B cell (primary cell): ENCODE data around the gene ADGRD1. TPM values are rescaled to one million over a fixed set of nuclear protein-coding genes. Genes with fewer than 3 reads are reported as not detected.

Source experiments
- ATAC-seq: fragments of 200-7000 bp; cut with Tn5 transposase; one replicate; pipeline ENCODE4 v1.10.0; 2021; ENCODE audit warnings: low read depth, mild to moderate bottlenecking, moderate number of reproducible peaks, moderate library complexity
- CTCF ChIA-PET: fragments of 350-600 bp; sonication (Branson Sonifier 250); formaldehyde crosslinking; loops from one replicate; lab custom pipeline; 2021; ENCODE audit warnings: antibody characterized with exemption, inconsistent platforms; lab: Charles Lee
- POLR2A ChIA-PET: fragments of 350-600 bp; sonication (Branson Sonifier 250); formaldehyde crosslinking; loops from one replicate; lab custom pipeline; 2021; ENCODE audit warnings: antibody characterized with exemption; lab: Charles Lee
- DNase-seq: peaks from one replicate; pipeline ENCODE4 v3.0.0; 2013
- H2AFZ ChIP-seq: 2 replicates; pipeline ENCODE4 v1.6.1; 2012; ENCODE audit warnings: mild to moderate bottlenecking, low read depth, low read length; ENCODE audit not compliant: insufficient read depth, poor library complexity, severe bottlenecking
- H3K27ac ChIP-seq, 2 donors: 1 replicate in 1 of 2; 2 replicates in 1 of 2; pipeline ENCODE4 v1.5.1; 2012 to 2013; ENCODE audit warnings: low read length in 2 of 2, mild to moderate bottlenecking in 2 of 2, moderate library complexity in 1 of 2
- H3K27me3 ChIP-seq, 4 experiments: fragments of 200-600 bp in 1 of 4; sonication (generic) in 1 of 4; replicated peaks in 1 of 4; 1 replicate in 2 of 4; 2 replicates in 2 of 4; pipeline versions ENCODE4 v1.6.1 to v1.7.0; 2013 to 2016; ENCODE audit warnings: low read length in 3 of 4, mild to moderate bottlenecking in 2 of 4, mixed read lengths in 1 of 4, moderate library complexity in 1 of 4; ENCODE audit not compliant: insufficient read depth in 4 of 4, control insufficient read depth in 3 of 4; ENCODE audit errors: control extremely low read depth in 1 of 4
- H3K36me3 ChIP-seq, 2 experiments: replicated peaks in 1 of 2; 1 replicate in 1 of 2; 2 replicates in 1 of 2; pipeline versions ENCODE4 v1.6.1 to v1.7.1; 2013; ENCODE audit warnings: low read length in 1 of 2; ENCODE audit not compliant: insufficient read depth in 2 of 2, control insufficient read depth in 1 of 2; ENCODE audit errors: control extremely low read depth in 1 of 2, extremely low read depth in 1 of 2
- H3K4me1 ChIP-seq, 2 donors: fragments of 200-600 bp in 1 of 2; sonication (generic) in 1 of 2; 1 replicate in 1 of 2; 2 replicates in 1 of 2; pipeline versions ENCODE4 v1.5.1 to v1.6.1; 2013 to 2017; ENCODE audit warnings: low read length in 2 of 2; ENCODE audit not compliant: control insufficient read depth in 2 of 2, insufficient read depth in 2 of 2
- H3K4me2 ChIP-seq: replicated peaks from 2 replicates; pipeline ENCODE3; 2012; ENCODE audit warnings: mild to moderate bottlenecking, low read depth, low read length; ENCODE audit not compliant: poor library complexity, severe bottlenecking
- H3K4me3 ChIP-seq, 5 experiments: fragments of 200-600 bp in 1 of 5; sonication (generic) in 1 of 5; 1 replicate in 3 of 5; 2 replicates in 2 of 5; pipeline versions ENCODE4 v1.5.1 to v1.7.0; 2011 to 2016; ENCODE audit warnings: low read length in 4 of 5, mild to moderate bottlenecking in 4 of 5, low read depth in 2 of 5, control low read depth in 1 of 5, moderate library complexity in 1 of 5; ENCODE audit not compliant: insufficient read depth in 1 of 5; ENCODE audit errors: control extremely low read depth in 1 of 5, extremely low read depth in 1 of 5
- H3K79me2 ChIP-seq: fragments of 200-600 bp; sonication (generic); one replicate; pipeline ENCODE4 v1.6.0; 2016; ENCODE audit warnings: low read length; ENCODE audit not compliant: control insufficient read depth, insufficient read depth
- H3K9ac ChIP-seq: fragments of 200-600 bp; sonication (generic); 2 replicates; pipeline ENCODE4 v1.6.1; 2017; ENCODE audit warnings: mild to moderate bottlenecking, low read length, moderate library complexity
- H3K9me3 ChIP-seq, 3 donors: one replicate each; pipeline versions ENCODE4 v1.6.1 to v1.7.1; 2013; ENCODE audit warnings: low read length in 2 of 3; ENCODE audit not compliant: control insufficient read depth in 2 of 3, insufficient read depth in 1 of 3; ENCODE audit errors: control extremely low read depth in 1 of 3
- H4K20me1 ChIP-seq: 2 replicates; pipeline ENCODE4 v1.6.0; 2012; ENCODE audit warnings: mild to moderate bottlenecking, low read length; ENCODE audit not compliant: insufficient read depth, control insufficient read depth, poor library complexity, severe bottlenecking
- H3K27ac Mint-ChIP-seq: one replicate; pipeline ENCODE4 v1.8.0; 2021; ENCODE audit warnings: mixed read lengths
- H3K27me3 Mint-ChIP-seq: one replicate; pipeline ENCODE4 v1.8.0; 2021; ENCODE audit warnings: mixed read lengths
- H3K4me1 Mint-ChIP-seq: one replicate; pipeline ENCODE4 v1.8.0; 2021; ENCODE audit warnings: mixed read lengths
- H3K4me3 Mint-ChIP-seq: one replicate; pipeline ENCODE4 v1.8.0; 2021; ENCODE audit warnings: mixed read lengths
- H3K9me3 Mint-ChIP-seq: one replicate; pipeline ENCODE4 v1.8.0; 2022; ENCODE audit warnings: mixed read lengths; ENCODE audit not compliant: insufficient read depth
- CTCF ChIP-seq: fragments of 200-600 bp; IDR thresholded peaks from one replicate; pipeline ENCODE4 v1.8.0; 2022; ENCODE audit warnings: antibody characterized with exemption, mild to moderate bottlenecking
- EZH2 ChIP-seq: IDR thresholded peaks from 2 replicates; pipeline ENCODE4 v1.6.1; 2012; ENCODE audit warnings: borderline replicate concordance, low read depth, mild to moderate bottlenecking, moderate library complexity, low read length; ENCODE audit not compliant: insufficient read depth, poor library complexity, severe bottlenecking
- WGBS: methylation state at CpG from one replicate; pipeline ENCODE4 v1.1.5; 2013; ENCODE audit warnings: missing lambda C conversion rate; ENCODE audit not compliant: insufficient coverage; 5-methylcytosine and 5-hydroxymethylcytosine counted together
- intact Hi-C: fragments of 100-400 bp; cut with micrococcal nuclease; formaldehyde crosslinking; loops from one replicate; pipeline ENCODE4 v1.10.0; 2022
- polyA plus RNA-seq: library from polyadenylated mRNA; depleted of rRNA; stranded (reverse); fragments of >200 nt; gene quantifications from 2 replicates; pipeline ENCODE4 v1.2.3, GENCODE V29; 2012
- total RNA-seq, 2 donors: library from RNA; stranded (reverse); fragments of 120-200 nt in 1 of 2; gene quantifications; 1 replicate in 1 of 2; 2 replicates in 1 of 2; pipeline versions ENCODE4 v1.2.3 to v1.2.4, GENCODE V29; 2013 to 2022

Gene ADGRD1
- total and polyA plus RNA-seq, 2 donors (not counting 1 experiment from before 2014, with no cell fraction given), result 1.1 to 2.2 TPM

GRCh38 chr12:131176266-131176665, 222.6 kb downstream of the ADGRD1 start:
- Histone ChIP-seq H3K27ac (no peak overlapping the region), H2AFZ (no peak overlapping the region), H3K4me2 (no peak overlapping the region), H3K4me1 (no peaks in the 10 kb centered on the region), H3K36me3 (no peaks in the 10 kb centered on the region), H3K27me3 (peaks cover 0 to 4% (median 0%) of the 10 kb centered on the region in 4 experiments), H4K20me1 (no peaks in the 10 kb centered on the region), H3K4me3 (no peak overlapping the region), H3K9me3 (peaks cover 1 to 31% (median 12%) of the 10 kb centered on the region in 3 donors), H3K79me2 (no peaks in the 10 kb centered on the region), H3K9ac (no peak overlapping the region)
- ATAC-seq, result no peak
- intact Hi-C loops, result no loop called here
- ChIA-PET CTCF (no interaction called here), POLR2A (no interaction called here)
- Mint-ChIP-seq H3K27me3 (no peaks in the 10 kb centered on the region), H3K4me1 (no peaks in the 10 kb centered on the region), H3K4me3 (no peak overlapping the region), H3K27ac (no peak overlapping the region), H3K9me3 (peaks cover 17% of the 10 kb centered on the region)
- no peak for TF ChIP-seq EZH2
- TF ChIP-seq CTCF, result no peak
- no peak for DNase-seq

GRCh38 chr12:131176926-131177325, 223.2 kb downstream of the ADGRD1 start:
- no peak overlapping the region for H3K4me2 ChIP-seq
- H3K79me2 ChIP-seq, result no peaks in the 10 kb centered on the region
- Mint-ChIP-seq H3K9me3 (peaks cover 17% of the 10 kb centered on the region), H3K4me3 (no peak overlapping the region), H3K27ac (no peak overlapping the region), H3K4me1 (no peaks in the 10 kb centered on the region), H3K27me3 (no peaks in the 10 kb centered on the region)
- H3K4me3 ChIP-seq, result no peak overlapping the region
- no peak for DNase-seq
- H3K9ac ChIP-seq, result no peak overlapping the region
- no peaks in the 10 kb centered on the region for H3K36me3 ChIP-seq
- WGBS, result 73% methylated on average over 1 of the region's 1 CpG
- no peaks in the 10 kb centered on the region for H4K20me1 ChIP-seq
- ATAC-seq, result no peak
- ChIA-PET POLR2A (no interaction called here), CTCF (no interaction called here)
- no peak overlapping the region for H3K27ac ChIP-seq
- H3K4me1 ChIP-seq, result no peaks in the 10 kb centered on the region
- peaks cover 1 to 31% (median 12%) of the 10 kb centered on the region in 3 donors for H3K9me3 ChIP-seq
- H2AFZ ChIP-seq, result no peak overlapping the region
- H3K27me3 ChIP-seq, result peaks cover 0 to 4% (median 0%) of the 10 kb centered on the region in 4 experiments
- no peak for TF ChIP-seq EZH2
- TF ChIP-seq CTCF, result no peak
- intact Hi-C loops, result no loop called here
